CMK (cell line): ENCODE measurements around the gene IGLL5.

Experiments used
- DNase-seq: peaks from one replicate; pipeline ENCODE4 v3.0.0-alpha.2; 2010; ENCODE audit warnings: low read depth

Gene IGLL5

GRCh38 chr22:22887621-22888503 is at the start of gene IGLL5:
Gene IGLL5, plus strand, starts transcription at chr22:22887816. Its CDS starts 238 bp downstream, at chr22:22888054.
- DNase-seq = no peak

DNA sequence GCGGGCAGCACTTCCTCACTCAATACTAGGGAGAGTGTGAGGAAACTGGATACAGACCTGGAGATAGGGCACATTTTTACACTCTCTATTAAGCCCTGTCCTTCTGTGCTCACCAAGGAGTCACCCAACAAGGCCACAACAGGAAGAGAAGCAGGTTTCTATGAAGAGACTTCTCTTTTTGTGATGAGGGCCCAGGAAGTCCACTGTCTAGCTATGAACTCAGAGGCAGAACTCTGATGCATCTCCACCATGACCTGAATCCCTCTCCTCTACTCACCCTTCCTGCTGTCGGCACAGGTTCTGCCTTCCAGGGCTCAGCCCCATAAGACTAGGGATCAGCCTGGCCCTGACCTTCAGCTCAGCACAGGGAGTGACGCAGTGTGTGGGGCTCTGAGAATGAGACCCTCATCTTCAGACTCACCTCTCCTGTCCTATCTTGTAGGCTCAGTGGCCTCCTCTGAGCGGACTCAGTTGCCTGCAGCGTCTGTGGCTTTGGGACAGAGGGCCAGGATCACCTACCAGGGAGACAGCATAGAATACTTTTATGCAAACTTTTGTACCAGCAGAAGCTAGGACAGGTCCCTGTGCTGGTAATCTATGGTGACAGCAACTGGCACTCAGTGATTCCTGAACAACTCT is 49.3 kb upstream of the IGLL5 start:
- DNase-seq = no peak

GRCh38 chr22:22839570-22840314 is 47.9 kb upstream of the IGLL5 start:
- no peak for DNase-seq

- DNase-seq = no peak
Measured at GRCh38 chr22:22840780-22841179, 46.8 kb upstream of the IGLL5 start.

DNA sequence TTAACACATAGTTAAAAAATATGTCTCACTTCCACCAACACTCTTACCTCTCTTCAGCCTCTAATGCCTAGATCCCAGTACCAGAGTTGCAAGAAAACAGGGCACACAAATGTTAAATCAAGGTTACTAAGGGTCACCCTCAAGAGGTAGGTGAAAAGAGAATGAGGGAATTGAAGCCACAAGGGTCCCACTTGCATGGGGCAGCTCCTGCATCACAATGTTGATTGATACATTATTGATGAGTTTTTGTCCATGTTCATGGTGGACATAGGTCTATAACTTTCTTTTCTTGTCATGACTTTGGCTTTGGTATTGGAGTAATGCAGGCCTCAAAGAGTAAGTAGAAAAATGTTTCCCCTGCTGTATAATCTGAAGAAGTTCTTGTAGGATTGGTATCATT is 46.0 kb upstream of the IGLL5 start:
- no peak for DNase-seq

GRCh38 chr22:22842085-22842484 is 45.5 kb upstream of the IGLL5 start:
- no peak for DNase-seq

DNA sequence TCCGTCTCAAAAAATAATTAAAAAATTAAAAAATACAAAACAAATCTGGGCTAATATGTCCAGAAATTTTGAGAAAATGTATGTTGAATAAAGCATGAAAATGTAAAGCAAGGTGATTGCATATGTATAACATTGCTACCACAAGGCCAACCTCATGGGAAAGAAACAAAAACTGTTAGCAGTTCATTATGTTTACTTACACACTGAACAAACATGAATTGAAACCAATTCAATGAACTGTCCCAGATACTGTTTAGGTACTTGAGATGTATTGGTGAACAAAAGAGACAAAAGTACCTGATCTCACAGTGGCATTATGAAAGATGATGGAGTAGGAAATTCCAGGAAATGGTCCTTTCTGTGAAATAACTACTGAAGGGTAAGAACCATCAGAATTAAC is 43.8 kb upstream of the IGLL5 start:
- DNase-seq = no peak

DNA sequence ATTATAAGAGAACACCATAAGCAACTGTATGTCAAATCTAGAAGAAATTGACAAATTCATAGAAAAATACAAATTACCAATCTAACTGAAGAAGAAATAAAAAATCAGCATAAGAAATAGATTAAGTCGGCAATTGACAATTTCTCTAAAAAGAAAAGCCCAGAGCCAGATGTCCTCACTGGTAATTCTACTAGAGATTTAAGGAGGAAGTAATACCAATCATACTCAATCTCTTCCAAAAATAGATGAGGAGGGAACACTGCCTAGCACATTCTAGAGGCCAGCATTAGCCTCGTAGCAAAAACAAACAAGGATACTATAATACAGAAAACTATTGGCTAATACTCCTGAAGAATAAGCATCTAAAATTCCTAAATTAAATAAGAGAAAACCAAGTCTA is 40.4 kb upstream of the IGLL5 start:
- no peak for DNase-seq

GRCh38 chr22:22848364-22848866 is 39.2 kb upstream of the IGLL5 start:
- peak; percentile 18 for DNase-seq

- DNase-seq = no peak
Measured at GRCh38 chr22:22849640-22850610, 37.7 kb upstream of the IGLL5 start.

- DNase-seq = no peak
Measured at GRCh38 chr22:22851969-22852368, 35.6 kb upstream of the IGLL5 start.

GRCh38 chr22:22853713-22854112 is 33.9 kb upstream of the IGLL5 start:
- DNase-seq = no peak

GRCh38 chr22:22854466-22854865 is 33.1 kb upstream of the IGLL5 start:
- no peak for DNase-seq

DNA sequence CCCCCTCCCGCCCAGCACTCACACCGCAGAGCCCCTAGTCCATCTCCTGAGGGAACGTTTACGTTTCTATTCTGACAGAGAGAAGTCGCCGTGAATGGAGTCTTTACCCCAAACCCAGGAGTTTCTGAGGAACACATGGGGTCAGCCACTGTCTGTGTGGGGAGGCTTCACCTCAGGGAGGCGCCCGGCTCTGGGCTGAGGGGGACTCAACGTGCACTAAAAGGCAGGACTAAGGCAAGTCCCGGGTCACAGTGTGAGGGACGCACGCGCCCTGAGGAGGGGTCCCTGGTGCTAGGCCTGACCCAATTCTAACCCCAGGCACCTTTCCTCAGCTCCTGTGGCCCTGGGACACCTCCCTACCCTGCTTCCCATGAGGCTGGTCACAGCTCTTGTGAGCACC is 32.5 kb upstream of the IGLL5 start:
- DNase-seq = no peak

DNA sequence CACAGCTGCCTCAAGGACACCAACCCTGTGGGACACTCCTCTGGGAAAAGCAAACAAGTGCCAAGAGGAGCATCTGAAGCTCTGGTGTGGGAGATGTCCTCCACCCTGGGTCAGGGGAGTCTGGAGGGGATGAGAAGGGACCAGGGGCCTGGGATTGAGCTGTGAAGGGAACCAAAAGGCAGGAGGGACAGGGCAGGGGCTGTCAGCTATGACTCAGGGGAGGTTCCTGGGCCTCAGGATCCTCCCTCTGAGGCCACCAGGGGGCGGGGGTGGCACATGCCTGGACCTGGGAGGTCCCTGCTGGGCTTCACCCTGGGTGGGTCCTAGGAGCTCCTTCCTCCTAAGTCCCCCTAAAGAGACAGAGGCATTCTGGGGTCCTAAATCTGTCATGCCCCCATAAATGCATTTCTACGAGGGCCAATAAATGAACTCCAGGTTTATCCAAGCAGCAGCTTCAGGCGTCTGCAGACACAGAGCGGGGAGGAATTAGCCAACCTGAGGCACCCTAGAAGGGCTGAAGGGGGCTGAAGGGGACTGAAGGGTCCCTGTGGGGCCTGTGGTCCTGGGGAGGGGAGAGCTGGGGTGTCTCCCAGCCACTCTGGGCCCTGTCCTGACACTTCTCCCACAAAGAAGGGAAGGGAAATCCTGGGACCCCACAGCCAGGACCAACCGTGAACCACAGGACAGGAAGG is 31.9 kb upstream of the IGLL5 start:
- peak; percentile 1 for DNase-seq

DNA sequence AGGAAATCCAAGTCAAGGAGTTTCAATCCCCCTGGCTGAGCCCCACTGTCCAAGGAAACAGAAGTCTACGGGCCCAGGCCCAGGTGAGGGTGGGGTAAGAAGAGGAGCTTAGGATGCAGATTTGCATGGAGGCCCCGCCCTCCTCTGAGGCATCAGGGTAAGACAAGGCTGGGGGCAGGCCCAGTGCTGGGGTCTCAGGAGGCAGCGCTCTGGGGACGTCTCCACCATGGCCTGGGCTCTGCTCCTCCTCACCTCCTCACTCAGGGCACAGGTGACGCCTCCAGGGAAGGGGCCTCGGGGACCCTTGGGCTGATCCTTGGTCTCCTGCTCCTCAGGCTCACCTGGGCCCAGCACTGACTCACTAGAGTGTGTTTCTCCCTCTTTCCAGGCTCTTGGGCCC is 31.3 kb upstream of the IGLL5 start:
- DNase-seq = no peak

DNA sequence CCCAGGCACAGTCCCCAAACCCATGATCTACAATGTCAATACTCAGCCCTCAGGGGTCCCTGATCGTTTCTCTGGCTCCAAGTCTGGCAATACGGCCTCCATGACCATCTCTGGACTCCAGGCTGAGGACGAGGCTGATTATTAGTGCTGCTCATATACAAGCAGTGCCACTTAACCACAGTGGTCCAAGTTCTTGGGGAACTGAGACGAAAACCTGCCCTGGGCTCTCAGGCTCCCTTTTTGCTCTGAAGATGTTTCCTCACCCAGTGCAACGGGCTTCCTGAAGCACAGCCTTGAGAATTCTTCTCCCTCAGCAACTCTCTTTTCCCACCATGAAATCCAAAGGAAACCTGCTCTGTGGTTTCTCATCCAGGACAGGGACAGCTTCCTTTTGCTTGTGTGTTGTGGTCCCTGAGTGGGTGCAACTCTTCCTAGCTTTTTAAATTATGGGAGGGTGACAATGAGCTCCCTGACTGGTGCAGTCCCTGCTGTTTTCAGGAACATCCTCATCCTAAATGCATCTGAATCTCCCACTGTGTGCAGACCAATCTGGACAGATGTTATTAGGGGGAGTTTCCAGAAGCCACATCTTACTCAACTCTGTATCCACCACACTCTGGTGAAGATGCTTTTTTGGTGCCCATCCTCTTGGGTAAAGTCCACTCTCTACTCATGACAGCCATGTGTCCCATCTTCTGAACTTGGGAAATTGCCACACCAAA is 30.6 kb upstream of the IGLL5 start:
- DNase-seq = no peak

GRCh38 chr22:22857607-22858558 is 29.7 kb upstream of the IGLL5 start:
- DNase-seq = no peak

DNA sequence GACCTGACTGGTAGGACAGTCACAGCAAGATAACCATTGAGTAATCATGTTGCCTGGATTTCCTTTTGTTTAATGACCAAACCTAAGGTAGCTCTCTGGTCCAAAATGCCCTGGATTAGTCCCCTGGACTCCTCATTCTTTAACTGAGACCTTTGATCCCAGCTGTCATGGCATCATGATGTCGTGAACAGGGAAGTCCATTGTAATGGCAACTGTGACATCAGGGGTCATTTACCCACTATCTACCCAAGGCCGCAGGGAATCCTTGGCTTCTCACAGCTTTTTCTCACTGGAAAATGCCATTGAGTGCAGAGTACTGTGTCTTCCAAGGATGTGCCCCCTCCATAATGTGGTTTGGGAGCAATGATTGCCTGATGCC is 29.1 kb upstream of the IGLL5 start:
- no peak for DNase-seq
